Measurements from ENCODE around the gene DNAH9.

DNAH9 gene

GRCh38 chr17:11772031-11772430 is 173.8 kb downstream of the DNAH9 start:
- no peak for DNase-seq

DNA sequence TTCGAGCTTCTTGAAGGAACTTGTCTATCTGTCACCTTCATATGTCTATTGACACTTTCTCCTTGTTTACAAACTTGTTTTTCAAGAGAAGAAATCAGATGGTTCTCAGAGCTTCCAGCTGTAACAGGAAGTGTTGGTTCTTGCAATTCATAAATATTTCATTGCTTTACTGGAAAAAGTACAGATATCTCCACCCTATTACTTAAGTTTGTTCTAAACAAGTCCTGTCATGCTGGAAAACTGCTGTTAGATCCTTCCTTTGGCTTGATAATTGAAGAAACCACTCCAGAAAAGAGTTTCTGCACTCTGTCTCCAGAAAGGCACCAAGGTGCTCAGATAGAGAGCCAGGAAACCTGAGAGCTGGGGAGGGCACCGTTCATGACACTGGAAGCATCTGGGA is 181.6 kb downstream of the DNAH9 start:
- no peak for DNase-seq

DNA sequence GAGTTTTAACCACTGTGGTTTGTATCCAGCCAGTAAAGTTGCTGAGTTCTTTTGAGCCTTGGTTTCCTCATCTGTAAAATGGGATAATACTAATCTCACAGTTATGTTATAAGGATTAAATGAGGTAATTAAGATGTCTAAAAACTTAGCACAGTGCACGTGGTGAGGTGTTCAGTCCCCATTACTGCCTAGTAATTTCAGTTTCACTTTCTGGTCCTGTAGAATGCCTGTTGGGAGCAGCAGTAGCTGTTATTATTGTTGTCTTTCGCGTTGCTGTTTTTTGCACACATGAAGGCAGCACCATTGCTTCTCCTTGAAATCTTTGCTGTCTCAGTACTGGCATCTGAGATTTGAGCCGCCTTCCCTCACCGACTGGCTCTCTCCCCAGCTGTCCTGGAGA is 182.4 kb downstream of the DNAH9 start:
- DNase-seq = no peak

DNA sequence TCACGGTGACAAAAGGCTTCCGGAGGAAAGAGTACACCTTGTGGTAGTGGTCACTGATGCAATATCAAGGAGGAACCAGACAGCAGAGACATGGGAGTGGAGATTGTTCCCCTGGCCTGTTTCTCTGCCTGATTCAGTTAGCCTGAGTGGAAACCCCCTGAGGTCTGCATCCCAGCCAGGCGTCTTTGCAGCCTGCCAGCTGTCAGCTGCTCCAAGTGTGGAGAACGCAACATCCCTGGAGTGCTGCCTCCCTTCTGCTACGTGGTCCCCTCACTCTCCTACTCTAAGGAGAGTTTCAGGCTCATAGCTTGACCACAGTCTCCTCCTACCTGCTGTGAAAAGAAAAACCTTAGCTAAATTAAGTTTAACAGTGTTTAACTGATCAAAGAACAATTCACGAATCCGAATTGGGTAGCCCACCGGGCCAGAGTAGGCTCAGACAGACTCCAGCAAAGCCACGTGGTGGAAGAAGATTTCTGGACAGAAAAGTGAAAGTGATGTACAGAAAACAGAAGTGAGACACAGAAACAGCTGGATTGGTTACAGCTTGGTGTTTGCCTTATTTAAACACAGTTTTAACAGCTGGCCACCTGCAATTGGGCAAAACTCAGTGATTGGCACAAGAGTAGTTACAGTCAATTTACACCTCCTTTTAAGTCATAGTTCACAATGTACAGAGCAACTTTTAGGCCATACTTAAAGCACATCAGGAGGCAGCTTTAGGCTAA is 188.6 kb downstream of the DNAH9 start:
- no peak for DNase-seq

DNA sequence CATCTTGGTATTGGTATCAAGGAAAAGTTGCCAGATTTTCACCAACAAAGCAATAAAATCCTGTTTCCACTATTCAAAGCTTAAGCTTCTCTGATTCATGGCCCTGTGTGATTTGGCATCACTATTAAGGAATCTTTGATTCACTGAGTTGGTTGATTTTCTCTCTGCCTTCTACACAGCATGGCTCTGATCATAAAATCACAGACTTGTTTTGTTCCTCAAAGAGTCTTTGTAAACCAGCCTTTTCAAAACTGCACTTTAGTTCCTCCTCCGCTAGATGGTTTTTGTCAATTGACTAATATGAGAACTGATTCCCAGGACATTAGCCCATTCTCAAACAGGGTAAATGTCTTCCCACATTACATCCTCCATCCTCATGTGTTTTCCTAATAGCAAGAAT is 197.6 kb downstream of the DNAH9 start:
- no peak for DNase-seq

DNA sequence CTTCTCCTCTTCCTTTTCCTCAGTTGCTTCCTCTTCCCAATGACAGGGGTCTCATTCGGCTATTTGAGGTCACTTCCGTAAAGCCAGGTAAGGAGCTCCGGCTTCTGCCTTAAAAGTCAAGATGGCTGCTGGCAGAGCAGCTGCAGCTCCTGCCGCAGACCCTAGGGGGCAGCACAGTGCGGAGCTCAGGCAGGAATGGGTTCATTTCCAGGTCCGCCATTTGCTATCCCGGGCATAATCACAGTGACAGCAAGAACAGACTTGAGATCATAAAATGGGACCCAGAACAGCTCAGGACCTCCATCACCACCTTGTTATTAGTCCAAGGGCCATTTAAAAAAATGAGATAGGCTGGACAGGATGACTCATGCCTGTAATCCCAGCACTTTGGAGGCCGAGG is 199.5 kb downstream of the DNAH9 start:
- no peak for DNase-seq

DNA sequence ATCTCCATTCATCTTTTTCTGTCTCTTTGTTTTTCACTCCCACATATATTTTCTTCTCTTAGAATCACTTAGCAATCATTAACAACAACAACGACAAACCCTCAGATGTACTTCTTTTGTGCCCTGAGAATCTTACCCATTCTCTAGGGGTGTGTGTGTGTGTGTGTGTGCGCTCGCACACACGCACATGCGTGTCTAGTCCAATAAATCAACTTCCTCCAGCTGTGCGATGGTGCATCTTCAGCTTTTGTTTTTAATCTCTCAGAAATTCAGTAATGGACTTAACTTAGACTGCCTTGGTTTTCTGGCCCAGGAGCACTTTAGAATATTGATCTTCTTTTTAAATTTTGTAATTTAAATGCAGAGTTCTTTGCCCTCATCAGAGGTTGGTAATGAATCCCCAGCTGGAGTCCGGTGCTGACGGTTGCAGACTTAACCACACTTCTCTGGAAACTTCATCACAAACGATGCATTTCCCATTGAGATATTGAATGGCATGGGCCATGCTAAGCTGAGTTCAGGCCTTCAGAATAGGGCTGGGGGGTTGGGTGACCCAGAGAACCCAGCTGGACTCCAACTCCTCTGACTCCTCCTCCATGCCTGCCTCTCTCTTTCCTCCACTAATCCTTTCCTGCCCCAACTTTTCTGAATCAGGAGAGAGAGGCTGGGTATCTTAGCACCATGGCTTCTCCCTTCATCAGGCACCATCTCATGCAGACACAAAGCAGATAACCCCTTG is 205.1 kb downstream of the DNAH9 start:
- DNase-seq = no peak

DNA sequence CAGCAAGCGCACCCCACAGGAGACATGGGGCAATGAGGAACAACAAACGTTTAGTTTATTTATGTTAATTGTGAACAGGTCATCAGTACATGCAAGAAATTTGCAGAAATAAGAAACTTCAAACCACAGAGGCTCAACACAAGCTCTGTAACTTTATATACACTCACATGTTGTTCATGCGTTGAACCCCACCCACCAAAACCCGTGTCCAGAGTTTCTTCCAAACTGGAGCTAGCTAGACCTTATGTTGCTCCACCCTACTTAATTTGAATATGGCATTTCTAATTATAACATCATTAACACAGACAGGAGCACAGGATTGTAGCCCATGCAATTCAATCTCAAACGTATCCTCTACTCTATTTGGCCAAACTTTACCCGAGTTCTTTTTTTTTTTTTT is 206.9 kb downstream of the DNAH9 start:
- DNase-seq = no peak

DNA sequence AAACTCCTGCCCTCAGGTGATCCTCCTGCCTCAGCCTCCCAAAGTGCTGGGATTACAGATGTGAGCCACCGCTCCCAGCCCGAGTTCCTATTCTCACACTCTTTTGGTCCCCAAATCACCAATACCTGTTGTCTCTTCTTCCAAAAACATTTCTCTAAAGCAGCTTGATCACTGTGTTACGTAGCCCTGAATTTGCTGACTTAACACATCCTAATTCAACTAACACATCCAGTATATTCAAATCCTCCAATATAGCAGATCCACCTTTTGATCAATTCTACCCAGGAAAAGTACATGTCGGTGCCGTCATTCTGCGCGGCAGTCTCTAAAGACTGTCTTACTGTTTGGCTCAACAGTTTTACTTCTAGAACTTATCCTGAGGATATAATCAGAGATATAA is 207.7 kb downstream of the DNAH9 start:
- DNase-seq = no peak

GRCh38 chr17:11807606-11808005 is 209.3 kb downstream of the DNAH9 start:
- no peak for DNase-seq

DNA sequence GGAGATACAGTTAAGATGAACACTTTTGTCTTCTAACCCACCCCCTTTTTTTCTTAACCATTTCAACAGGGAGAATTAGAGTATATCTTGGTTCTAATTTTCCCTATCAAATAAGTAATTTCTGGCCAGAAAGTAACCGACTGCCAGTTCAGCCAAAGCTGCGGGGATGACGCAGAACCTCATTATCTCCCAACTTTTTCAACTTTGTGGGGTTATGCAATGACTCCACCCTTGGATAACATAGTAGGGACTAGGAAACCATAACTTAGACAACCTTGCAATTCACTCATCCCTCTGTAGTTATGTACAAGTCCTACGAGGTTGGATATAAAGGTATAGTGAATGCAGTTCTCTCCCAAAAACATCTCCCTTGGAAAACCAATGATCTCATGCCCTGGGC is 215.0 kb downstream of the DNAH9 start:
- no peak for DNase-seq

GRCh38 chr17:11813871-11814270 is 215.6 kb downstream of the DNAH9 start:
- no peak for DNase-seq

GRCh38 chr17:11814655-11815262 is 216.5 kb downstream of the DNAH9 start:
- DNase-seq = no peak

- DNase-seq = no peak
These were observed 218.1 kb downstream of the DNAH9 start for GRCh38 chr17:11816409-11816808.

DNA sequence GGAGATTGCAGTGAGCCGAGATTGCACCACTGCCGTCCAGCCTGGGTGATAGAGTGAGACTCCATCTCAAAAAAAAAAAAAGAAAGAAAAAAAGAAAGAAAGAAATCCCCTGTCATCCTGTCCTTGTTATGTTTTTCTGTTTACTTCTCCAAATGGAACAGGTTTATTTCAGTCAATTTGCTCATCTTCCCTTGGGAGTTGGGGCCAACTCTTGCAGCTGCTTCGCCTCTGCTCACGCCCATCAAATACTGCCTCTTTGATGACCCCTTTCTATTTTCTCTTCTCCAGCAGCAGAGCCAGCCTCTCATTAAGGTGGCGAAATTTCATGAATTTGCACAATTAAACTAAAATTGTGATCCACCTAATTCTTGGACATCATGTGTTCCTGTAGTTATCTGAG is 225.6 kb downstream of the DNAH9 start:
- no peak for DNase-seq

- DNase-seq = no peak
These were observed 227.4 kb downstream of the DNAH9 start for GRCh38 chr17:11825572-11826209.

- DNase-seq = no peak
These were observed 234.3 kb downstream of the DNAH9 start for GRCh38 chr17:11832401-11833137.

DNA sequence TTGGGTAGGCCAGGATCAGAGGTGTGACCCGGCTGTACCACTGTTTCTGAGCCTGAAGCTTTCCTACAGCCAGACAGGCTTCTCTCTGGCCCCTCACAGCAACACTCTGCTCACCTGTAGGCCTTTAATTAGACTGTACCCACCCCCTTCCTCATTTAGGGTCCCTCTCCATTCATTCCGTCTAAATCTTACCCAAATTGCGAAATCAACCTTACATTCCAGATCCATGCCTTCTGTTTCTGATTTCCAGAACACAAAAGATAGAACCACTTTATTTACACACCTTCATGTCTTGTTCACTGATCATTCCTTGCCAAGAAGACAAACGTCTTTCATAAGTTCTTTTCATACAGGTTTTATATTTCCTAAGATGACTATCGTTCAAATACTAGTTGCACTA is 238.2 kb downstream of the DNAH9 start:
- DNase-seq = no peak

DNA sequence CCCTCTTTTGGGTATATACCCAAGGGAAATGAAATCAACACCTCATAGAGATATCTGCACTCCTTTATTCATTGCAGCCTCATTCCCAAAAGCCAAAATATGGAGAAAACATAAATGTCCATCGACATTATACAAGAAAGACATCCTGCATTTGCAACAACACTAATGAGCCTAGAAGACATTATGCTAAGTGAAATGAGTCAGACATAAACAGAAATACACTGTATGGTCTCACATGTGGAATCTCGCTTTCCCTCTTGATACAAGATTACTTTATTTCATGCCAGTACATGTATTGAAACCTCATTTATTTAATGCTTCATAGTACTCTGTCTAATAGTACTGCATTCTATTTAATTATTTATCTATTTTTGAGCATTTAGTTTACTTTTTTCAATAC is 241.8 kb downstream of the DNAH9 start:
- no peak for DNase-seq

DNA sequence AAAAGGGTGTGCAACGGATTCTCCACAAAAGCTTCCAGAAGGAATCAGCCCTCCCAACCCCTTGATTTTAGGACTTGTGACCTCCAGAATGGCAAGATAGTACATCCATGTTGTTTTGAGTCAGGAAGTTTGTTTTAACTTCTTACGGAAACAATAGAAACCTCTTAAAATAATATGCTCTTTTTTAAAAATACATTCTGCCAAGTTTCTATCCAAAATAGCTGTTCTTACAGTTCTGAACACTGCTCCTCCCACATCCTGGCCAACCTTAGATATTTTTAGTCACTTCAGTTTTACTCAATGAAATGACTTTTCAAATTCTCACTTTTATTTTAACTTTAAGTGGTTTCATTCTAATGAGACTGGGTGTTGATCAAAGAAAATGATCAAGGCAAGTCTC is 242.6 kb downstream of the DNAH9 start:
- DNase-seq = no peak

GRCh38 chr17:11848330-11848729 is 250.1 kb downstream of the DNAH9 start:
- DNase-seq = no peak

DNA sequence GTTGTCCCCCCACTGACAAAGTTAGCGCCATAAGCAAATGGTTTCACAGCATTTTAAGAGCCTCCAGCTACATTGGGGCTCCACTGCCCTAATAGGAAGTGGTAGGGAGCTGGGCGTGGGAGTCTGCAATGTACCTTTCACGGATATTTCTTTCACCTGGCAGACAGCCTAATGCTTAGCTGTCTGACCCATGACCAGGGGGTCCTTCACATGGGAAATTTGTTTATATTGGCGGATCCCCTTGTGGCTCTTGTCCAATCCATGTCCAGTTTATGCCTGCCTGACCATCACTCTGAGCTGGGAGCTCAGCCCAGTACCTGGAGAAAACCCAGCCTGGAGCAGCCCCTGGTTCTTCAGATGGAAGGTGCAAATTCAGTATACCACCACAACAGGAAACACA is 254.0 kb downstream of the DNAH9 start:
- DNase-seq = no peak

DNA sequence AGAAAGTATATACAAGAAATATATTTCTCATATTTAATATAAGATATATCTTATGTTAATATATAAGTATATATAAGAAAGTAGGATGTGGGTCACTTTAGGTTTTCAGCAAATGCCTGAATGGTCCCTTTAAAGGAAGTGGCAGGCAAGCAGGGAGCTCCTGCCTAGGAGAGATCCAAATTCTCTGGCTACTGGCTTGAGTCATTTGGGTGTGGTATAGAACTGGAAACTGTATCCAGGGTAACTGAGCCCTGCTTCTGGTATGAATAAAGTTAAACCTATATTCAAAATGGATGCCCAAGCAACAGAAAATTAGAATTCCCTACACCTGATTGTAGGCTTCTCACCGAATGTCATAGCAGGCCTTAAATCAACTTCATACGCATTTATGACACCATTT is 254.6 kb downstream of the DNAH9 start:
- no peak for DNase-seq
